GM23338 (cell line): ENCODE data around the gene TXNDC15. TPM values are rescaled to one million over a fixed set of nuclear protein-coding genes. Genes with fewer than 3 reads are reported as not detected.

Experiments
- ATAC-seq: fragments of 200-7000 bp; cut with Tn5 transposase; 3 replicates; pipeline ENCODE4 v1.9.1; 2020
- DNase-seq: peaks from one replicate; pipeline ENCODE4 v3.0.0-alpha.2; 2015; ENCODE audit warnings: low spot score
- H2AFZ ChIP-seq: fragments of 200-600 bp; sonication (generic); 2 replicates; pipeline ENCODE4 v1.8.0; 2016; ENCODE audit warnings: antibody characterized with exemption, mild to moderate bottlenecking, moderate library complexity
- H3F3A ChIP-seq: fragments of 200-600 bp; sonication (generic); replicated peaks from 2 replicates; pipeline ENCODE4 v1.8.0; 2017; ENCODE audit warnings: antibody characterized with exemption, mixed run types, low read depth
- H3K27ac ChIP-seq: fragments of 200-600 bp; sonication (generic); 2 replicates; pipeline ENCODE4 v1.6.1; 2016; ENCODE audit warnings: low read depth
- H3K27me3 ChIP-seq: fragments of 200-600 bp; sonication (generic); 2 replicates; pipeline ENCODE4 v1.8.0; 2016; ENCODE audit warnings: mild to moderate bottlenecking, mixed run types, moderate library complexity; ENCODE audit not compliant: insufficient read depth
- H3K36me3 ChIP-seq: fragments of 200-600 bp; sonication (generic); 2 replicates; pipeline ENCODE4 v1.8.0; 2016; ENCODE audit warnings: mild to moderate bottlenecking; ENCODE audit not compliant: insufficient read depth
- H3K4me1 ChIP-seq: fragments of 200-600 bp; sonication (generic); 2 replicates; pipeline ENCODE4 v1.8.0; 2016; ENCODE audit warnings: mild to moderate bottlenecking, moderate library complexity; ENCODE audit not compliant: insufficient read depth
- H3K4me2 ChIP-seq: fragments of 200-600 bp; sonication (generic); 2 replicates; pipeline ENCODE4 v1.7.1; 2017; ENCODE audit warnings: mixed run types
- H3K4me3 ChIP-seq: fragments of 200-600 bp; sonication (generic); 2 replicates; pipeline ENCODE4 v1.6.1; 2016; ENCODE audit warnings: mixed run types
- H3K79me2 ChIP-seq: fragments of 200-600 bp; sonication (generic); replicated peaks from 2 replicates; pipeline ENCODE4 v1.8.0; 2017; ENCODE audit warnings: mild to moderate bottlenecking; ENCODE audit not compliant: insufficient read depth
- H3K9me2 ChIP-seq: fragments of 200-600 bp; sonication (generic); 2 replicates; pipeline ENCODE4 v1.8.0; 2017; ENCODE audit not compliant: insufficient read depth
- H4K20me1 ChIP-seq: fragments of 200-600 bp; sonication (generic); replicated peaks from 2 replicates; pipeline ENCODE4 v1.8.0; 2017; ENCODE audit warnings: mild to moderate bottlenecking; ENCODE audit not compliant: insufficient read depth
- H3K27ac Mint-ChIP-seq: 2 replicates; pipeline ENCODE4 v1.8.0; 2020; ENCODE audit warnings: inconsistent platforms, mild to moderate bottlenecking, moderate library complexity, mixed read lengths
- H3K27me3 Mint-ChIP-seq: 3 replicates; pipeline ENCODE4 v1.8.0; 2022; ENCODE audit warnings: low read depth, mild to moderate bottlenecking, moderate library complexity, mixed read lengths, inconsistent platforms; ENCODE audit not compliant: insufficient read depth, poor library complexity
- H3K36me3 Mint-ChIP-seq: 3 replicates; pipeline ENCODE4 v1.8.0; 2021; ENCODE audit warnings: low read depth, mild to moderate bottlenecking, inconsistent platforms, moderate library complexity, mixed read lengths
- H3K4me1 Mint-ChIP-seq: 3 replicates; pipeline ENCODE4 v1.8.0; 2020; ENCODE audit warnings: mild to moderate bottlenecking, inconsistent platforms, mixed read lengths
- H3K4me3 Mint-ChIP-seq: 3 replicates; pipeline ENCODE4 v1.8.0; 2021; ENCODE audit warnings: moderate library complexity, mild to moderate bottlenecking, inconsistent platforms, mixed read lengths
- H3K9me3 Mint-ChIP-seq: 3 replicates; pipeline ENCODE4 v1.8.0; 2020; ENCODE audit warnings: moderate library complexity, mild to moderate bottlenecking, inconsistent platforms, mixed read lengths
- ETS1 ChIP-seq: IDR thresholded peaks from 2 replicates; pipeline ENCODE4 v1.6.1; 2016; ENCODE audit warnings: antibody characterized with exemption
- EZH2 ChIP-seq: fragments of 200-600 bp; sonication (generic); IDR thresholded peaks from one replicate; pipeline ENCODE4 v1.8.0; 2017; ENCODE audit warnings: antibody characterized with exemption, mild to moderate bottlenecking, low read depth; ENCODE audit not compliant: unreplicated experiment
- EZH2phosphoT487 ChIP-seq: fragments of 200-600 bp; sonication (generic); IDR thresholded peaks from one replicate; pipeline ENCODE4 v1.8.1; 2018; ENCODE audit warnings: antibody characterized with exemption; ENCODE audit not compliant: unreplicated experiment
- JUNB ChIP-seq: IDR thresholded peaks from one replicate; pipeline ENCODE4 v1.6.1; 2016; ENCODE audit warnings: antibody characterized with exemption; ENCODE audit not compliant: unreplicated experiment
- NANOG ChIP-seq: IDR thresholded peaks from 2 replicates; pipeline ENCODE4 v1.6.1; 2016; ENCODE audit warnings: antibody characterized with exemption, borderline replicate concordance
- POLR2AphosphoS5 ChIP-seq: IDR thresholded peaks from 2 replicates; pipeline ENCODE4 v1.6.1; 2016; ENCODE audit warnings: antibody characterized with exemption, low read depth
- STAT1 ChIP-seq: IDR thresholded peaks from one replicate; pipeline ENCODE4 v1.6.1; 2016; ENCODE audit warnings: antibody characterized with exemption; ENCODE audit not compliant: unreplicated experiment
- ZNF114 ChIP-seq: fragments of 250-450 bp; sonication (Bioruptor Pico); IDR thresholded peaks from 2 replicates; pipeline ENCODE4 v1.5.0; 2020; ENCODE audit warnings: mild to moderate bottlenecking, moderate library complexity
- ZNF331 ChIP-seq: fragments of 250-450 bp; sonication (Bioruptor Pico); IDR thresholded peaks from 2 replicates; pipeline ENCODE4 v1.5.0; 2020; ENCODE audit warnings: low read depth, mild to moderate bottlenecking, moderate library complexity
- polyA plus RNA-seq: library from polyadenylated mRNA; unstranded; fragments of >200 nt; fragmentation: Nextera tagmentation; extraction: Ambion mirVana; gene quantifications from 2 replicates; pipeline ENCODE4 v1.2.1, GENCODE V29; 2016
- total RNA-seq: library from RNA; depleted of rRNA; stranded (reverse); fragments of >200 nt; shearing (Covaris generic); gene quantifications from 2 replicates; pipeline ENCODE4 v1.2.3, GENCODE V29; 2014
- TF ChIP-seq, protein P1 (sequence below), 2 experiments: fragments of 200-600 bp in 1 of 2; sonication (generic) in 1 of 2; conservative IDR thresholded peaks; 2 replicates each; pipeline versions ENCODE4 v1.5.1 to v1.6.1; 2016 to 2017; ENCODE audit warnings: antibody characterized with exemption in 2 of 2, low read depth in 2 of 2, mild to moderate bottlenecking in 2 of 2, moderate library complexity in 1 of 2
- TF ChIP-seq, protein P2 (sequence below): fragments of 250-450 bp; sonication (Bioruptor Pico); IDR thresholded peaks from 2 replicates; pipeline ENCODE4 v1.5.0; 2020; ENCODE audit warnings: mild to moderate bottlenecking, moderate library complexity

The TXNDC15 gene
- total and polyA plus RNA-seq, 2 experiments from 2014 or later, result 24.4 to 28.5 TPM

GRCh38 chr5:134934202-134934601 lies 60.0 kb downstream of the TXNDC15 start:
- 0 out of 2 replicates have a peak, but pooled peaks cover 3% of the 10 kb centered on the region for H3K36me3 ChIP-seq
- H3K36me3 Mint-ChIP-seq, result peaks cover 12% of the 10 kb centered on the region; the same call in 2 of the 3 replicates
- no peaks in the 10 kb centered on the region for H3K27me3 Mint-ChIP-seq
- no peak overlapping the region for H3K4me3 ChIP-seq
- no peaks in the 10 kb centered on the region for H3K79me2 ChIP-seq
- no peaks in the 10 kb centered on the region for H3K4me1 ChIP-seq
- no peaks in the 10 kb centered on the region for H3K9me3 Mint-ChIP-seq
- H2AFZ ChIP-seq, result no peak overlapping the region
- no peak overlapping the region for H3K4me3 Mint-ChIP-seq
- no peak overlapping the region for H3K4me2 ChIP-seq
- ATAC-seq (no peak), DNase-seq (no peak)
- H3K4me1 Mint-ChIP-seq, result peaks cover 4% of the 10 kb centered on the region; the same call in 2 of the 3 replicates
- no peak overlapping the region for H3K27ac ChIP-seq
- TF ChIP-seq ETS1, result no peak
- TF ChIP-seq EZH2phosphoT487, result no peak
- TF ChIP-seq EZH2, result no peak
- TF ChIP-seq, protein P1, sequence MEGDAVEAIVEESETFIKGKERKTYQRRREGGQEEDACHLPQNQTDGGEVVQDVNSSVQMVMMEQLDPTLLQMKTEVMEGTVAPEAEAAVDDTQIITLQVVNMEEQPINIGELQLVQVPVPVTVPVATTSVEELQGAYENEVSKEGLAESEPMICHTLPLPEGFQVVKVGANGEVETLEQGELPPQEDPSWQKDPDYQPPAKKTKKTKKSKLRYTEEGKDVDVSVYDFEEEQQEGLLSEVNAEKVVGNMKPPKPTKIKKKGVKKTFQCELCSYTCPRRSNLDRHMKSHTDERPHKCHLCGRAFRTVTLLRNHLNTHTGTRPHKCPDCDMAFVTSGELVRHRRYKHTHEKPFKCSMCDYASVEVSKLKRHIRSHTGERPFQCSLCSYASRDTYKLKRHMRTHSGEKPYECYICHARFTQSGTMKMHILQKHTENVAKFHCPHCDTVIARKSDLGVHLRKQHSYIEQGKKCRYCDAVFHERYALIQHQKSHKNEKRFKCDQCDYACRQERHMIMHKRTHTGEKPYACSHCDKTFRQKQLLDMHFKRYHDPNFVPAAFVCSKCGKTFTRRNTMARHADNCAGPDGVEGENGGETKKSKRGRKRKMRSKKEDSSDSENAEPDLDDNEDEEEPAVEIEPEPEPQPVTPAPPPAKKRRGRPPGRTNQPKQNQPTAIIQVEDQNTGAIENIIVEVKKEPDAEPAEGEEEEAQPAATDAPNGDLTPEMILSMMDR (conservative IDR thresholded peaks at IDR 0.05; ENCODE audit: low read depth in 2 of 2), result no peak
- TF ChIP-seq POLR2AphosphoS5, result no peak
- TF ChIP-seq, protein P2, sequence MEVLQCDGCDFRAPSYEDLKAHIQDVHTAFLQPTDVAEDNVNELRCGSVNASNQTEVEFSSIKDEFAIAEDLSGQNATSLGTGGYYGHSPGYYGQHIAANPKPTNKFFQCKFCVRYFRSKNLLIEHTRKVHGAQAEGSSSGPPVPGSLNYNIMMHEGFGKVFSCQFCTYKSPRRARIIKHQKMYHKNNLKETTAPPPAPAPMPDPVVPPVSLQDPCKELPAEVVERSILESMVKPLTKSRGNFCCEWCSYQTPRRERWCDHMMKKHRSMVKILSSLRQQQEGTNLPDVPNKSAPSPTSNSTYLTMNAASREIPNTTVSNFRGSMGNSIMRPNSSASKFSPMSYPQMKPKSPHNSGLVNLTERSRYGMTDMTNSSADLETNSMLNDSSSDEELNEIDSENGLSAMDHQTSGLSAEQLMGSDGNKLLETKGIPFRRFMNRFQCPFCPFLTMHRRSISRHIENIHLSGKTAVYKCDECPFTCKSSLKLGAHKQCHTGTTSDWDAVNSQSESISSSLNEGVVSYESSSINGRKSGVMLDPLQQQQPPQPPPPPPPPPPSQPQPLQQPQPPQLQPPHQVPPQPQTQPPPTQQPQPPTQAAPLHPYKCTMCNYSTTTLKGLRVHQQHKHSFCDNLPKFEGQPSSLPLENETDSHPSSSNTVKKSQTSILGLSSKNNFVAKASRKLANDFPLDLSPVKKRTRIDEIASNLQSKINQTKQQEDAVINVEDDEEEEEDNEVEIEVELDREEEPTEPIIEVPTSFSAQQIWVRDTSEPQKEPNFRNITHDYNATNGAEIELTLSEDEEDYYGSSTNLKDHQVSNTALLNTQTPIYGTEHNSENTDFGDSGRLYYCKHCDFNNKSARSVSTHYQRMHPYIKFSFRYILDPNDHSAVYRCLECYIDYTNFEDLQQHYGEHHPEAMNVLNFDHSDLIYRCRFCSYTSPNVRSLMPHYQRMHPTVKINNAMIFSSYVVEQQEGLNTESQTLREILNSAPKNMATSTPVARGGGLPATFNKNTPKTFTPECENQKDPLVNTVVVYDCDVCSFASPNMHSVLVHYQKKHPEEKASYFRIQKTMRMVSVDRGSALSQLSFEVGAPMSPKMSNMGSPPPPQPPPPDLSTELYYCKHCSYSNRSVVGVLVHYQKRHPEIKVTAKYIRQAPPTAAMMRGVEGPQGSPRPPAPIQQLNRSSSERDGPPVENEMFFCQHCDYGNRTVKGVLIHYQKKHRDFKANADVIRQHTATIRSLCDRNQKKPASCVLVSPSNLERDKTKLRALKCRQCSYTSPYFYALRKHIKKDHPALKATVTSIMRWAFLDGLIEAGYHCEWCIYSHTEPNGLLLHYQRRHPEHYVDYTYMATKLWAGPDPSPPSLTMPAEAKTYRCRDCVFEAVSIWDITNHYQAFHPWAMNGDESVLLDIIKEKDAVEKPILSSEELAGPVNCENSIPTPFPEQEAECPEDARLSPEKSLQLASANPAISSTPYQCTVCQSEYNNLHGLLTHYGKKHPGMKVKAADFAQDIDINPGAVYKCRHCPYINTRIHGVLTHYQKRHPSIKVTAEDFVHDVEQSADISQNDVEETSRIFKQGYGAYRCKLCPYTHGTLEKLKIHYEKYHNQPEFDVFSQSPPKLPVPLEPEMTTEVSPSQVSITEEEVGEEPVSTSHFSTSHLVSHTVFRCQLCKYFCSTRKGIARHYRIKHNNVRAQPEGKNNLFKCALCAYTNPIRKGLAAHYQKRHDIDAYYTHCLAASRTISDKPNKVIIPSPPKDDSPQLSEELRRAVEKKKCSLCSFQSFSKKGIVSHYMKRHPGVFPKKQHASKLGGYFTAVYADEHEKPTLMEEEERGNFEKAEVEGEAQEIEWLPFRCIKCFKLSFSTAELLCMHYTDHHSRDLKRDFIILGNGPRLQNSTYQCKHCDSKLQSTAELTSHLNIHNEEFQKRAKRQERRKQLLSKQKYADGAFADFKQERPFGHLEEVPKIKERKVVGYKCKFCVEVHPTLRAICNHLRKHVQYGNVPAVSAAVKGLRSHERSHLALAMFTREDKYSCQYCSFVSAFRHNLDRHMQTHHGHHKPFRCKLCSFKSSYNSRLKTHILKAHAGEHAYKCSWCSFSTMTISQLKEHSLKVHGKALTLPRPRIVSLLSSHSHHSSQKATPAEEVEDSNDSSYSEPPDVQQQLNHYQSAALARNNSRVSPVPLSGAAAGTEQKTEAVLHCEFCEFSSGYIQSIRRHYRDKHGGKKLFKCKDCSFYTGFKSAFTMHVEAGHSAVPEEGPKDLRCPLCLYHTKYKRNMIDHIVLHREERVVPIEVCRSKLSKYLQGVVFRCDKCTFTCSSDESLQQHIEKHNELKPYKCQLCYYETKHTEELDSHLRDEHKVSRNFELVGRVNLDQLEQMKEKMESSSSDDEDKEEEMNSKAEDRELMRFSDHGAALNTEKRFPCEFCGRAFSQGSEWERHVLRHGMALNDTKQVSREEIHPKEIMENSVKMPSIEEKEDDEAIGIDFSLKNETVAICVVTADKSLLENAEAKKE (CRISPR knock-in tag), result no peak
- no peak for TF ChIP-seq ZNF331 (CRISPR knock-in tag)
- no peak for TF ChIP-seq JUNB
- TF ChIP-seq ZNF114, result no peak
- no peak for TF ChIP-seq NANOG
- no peak for TF ChIP-seq STAT1
- no peaks in the 10 kb centered on the region for H3K9me2 ChIP-seq
- H4K20me1 ChIP-seq, result no peaks in the 10 kb centered on the region
- H3F3A ChIP-seq, result no peaks in the 10 kb centered on the region
- no peak overlapping the region for H3K27ac Mint-ChIP-seq
- no peaks in the 10 kb centered on the region for H3K27me3 ChIP-seq
